Activated CD4-positive, alpha-beta T cell treated with anti-CD3 and anti-CD28 coated beads, Interleukin-2, amount 50 U/mL, for 4 hours (primary cell): ENCODE results near the gene PRKN.

Source experiments
- DNase-seq, 2 experiments: peaks; one replicate each; pipeline ENCODE4 v3.0.0-alpha.2; 2020

PRKN gene

GRCh38 chr6:161418463-161418945, 1309.1 kb downstream of the PRKN start:
- no peak for DNase-seq

- no peak for DNase-seq
Observed at GRCh38 chr6:161417717-161418462, 1309.7 kb downstream of the PRKN start.

DNA sequence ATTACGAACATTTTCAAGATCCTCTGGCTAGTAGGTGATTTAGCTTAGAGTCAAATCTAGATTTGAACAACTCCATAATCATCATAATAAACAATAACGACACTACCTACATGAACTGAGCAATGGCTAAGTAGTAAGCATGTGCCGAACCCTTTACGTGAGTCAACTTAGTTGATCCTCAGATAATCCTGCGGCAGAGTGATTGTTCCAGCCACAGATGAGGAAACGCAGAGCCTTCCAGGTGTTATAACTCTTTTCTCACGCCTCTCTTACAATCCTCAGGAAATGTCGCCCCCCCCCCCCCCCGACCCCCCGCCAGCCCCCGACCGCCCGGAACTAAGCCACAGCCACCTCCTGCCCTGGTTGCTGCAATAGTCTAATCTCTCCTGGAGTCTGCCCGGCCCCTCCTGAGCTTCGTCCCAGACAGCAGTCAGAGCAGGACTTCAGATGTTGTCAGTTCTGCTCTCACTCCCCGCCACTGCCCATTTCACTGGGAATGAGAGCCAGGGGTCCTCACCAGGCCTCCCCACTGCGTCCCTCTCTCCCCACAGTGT, 1312.2 kb downstream of the PRKN start:
- DNase-seq = no peak

DNA sequence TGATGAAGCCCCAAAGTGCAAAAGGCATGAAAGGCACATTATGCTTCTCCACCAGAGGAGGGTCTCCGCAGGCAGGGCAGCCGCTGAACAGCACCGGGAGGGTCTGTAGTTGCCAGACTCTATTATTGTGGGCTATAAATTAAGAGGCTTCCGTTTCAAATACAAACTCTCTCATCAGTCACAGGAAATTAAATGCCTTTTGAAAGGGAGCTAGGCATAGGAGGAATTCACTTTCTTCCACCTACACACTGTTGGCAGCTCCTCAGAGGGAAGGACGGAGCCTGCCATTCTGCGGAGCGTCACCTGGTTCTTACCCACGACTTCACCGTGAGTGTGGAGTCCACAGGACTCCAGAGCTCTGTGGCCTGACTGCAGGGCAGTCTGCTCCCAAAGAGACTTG, 1312.9 kb downstream of the PRKN start:
- no peak for DNase-seq

GRCh38 chr6:161414180-161414579, 1313.4 kb downstream of the PRKN start:
- no peak for DNase-seq

DNA sequence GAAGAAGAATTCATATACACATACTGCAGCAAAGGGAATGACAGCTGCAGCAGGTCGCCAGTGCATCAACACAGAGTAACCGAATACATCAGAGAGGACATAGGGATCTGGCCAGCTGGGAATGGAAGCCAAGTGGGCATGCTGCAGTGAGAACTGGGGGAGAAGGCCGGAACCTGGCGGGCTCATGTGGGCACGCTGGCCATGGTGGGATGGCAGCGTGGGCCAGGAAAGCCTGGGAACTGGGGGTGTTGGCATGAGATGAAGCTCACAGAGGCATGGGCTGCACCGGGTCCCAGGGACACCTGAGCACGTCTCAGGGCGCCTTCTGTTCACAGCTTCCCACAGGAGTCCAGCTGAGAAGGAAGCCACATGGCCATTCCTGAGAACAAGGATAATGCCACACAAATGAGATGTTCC, 1314.2 kb downstream of the PRKN start:
- DNase-seq = no peak

DNA sequence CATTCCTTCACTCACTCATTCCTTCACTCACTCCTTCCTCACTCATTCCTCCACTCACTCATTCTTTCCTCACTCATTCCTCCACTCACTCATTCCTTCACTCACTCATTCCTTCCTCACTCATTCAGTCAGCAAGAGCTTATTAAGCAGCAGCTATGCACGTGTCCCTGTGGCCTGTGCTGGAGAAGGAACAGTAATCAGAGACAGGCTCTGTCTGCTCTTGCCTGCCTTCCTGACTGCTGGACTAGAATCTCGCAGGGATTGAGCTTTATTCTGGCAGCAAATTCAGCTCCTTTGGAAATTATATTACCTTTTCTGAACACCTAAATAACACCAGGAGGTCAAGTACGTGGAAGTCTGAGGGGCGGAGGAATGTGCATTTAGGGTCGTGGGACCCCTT, 1314.8 kb downstream of the PRKN start:
- DNase-seq = no peak

DNA sequence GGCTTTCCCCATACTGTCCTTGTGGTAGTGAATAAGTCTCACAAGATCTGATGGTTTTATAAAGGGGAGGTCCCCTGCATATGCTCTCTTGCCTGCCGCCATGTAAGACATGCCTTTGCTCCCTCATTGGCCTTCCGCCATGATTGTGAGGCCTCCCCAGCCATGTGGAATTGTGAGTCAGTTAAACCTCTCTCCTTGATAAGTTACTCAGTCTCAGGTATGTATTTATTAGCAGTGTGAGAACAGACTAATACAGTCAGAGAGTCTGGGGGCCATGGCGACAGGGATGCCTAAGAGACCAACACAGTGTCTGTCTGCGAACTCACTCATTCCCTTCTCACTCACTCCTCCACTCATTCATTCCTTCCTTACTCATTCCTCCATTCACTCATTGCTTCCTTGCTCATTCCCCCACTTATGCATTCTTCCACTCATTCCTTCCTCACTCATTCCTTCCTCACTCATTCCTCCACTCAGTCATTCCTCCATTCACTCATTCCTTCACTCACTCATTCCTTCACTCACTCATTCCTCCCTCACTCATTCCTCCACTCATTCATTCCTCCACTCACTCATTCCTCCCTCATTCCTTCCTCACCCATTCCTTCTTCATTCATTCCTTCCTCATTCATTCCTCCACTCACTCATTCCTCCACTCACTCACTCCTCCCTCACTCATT, 1316.2 kb downstream of the PRKN start:
- no peak for DNase-seq

DNA sequence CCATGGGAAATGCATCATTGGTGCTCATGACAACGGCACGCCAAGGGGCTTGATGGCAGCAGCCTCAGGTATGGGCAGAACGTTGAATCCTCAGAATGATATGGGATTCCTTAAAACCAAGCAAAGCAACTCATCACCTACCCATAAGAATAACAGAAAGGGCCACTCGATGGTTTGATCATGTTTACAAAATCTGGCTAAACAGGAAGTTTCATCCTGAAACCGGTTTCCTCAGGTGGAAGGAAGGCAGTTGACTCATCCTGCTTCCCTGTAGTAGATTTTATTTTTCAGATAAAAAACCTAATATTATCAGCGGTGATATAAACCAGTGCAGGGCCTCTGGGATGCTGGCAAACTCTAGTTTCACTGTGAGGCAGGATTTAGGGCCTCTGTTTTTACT, 1316.8 kb downstream of the PRKN start:
- no peak for DNase-seq

DNA sequence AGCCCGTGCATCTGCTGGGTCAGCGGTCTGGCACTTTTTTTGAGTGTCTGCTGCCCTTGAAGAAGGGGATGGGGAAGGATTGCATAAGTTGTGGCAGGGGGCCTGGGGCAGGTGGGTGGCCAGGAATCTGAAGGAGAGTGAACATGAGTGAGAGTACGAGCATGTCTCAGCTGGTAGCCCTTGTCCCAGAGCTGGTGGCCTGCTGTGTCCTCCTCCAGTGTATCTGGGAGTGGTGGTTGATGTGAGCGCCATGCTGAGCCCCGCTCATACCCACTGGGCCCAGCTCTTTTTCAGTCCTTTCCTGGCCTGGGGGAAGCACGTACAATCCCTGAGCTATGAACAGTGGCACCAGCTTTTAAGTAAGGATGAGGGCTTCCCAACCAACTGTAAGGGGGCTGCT, 1317.5 kb downstream of the PRKN start:
- DNase-seq = no peak

DNA sequence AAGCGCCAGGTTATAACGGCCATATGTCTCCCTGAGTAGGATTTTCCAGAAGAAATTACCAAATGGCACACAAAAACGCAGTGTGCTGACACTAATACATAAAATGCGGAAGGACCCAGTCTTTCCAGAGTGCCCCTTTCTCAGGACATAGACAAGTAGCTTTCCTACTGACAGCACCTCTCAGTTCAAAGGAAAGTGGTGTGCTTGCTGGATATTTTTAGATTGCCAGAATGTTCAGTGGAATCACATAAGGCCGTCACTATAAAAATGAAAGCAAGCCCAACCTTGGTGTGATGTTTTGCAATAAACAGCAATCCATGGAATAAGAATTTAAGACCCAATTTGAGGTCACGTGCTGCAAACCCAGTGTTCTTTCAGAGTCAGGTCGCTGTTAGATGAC, 1318.2 kb downstream of the PRKN start:
- no peak for DNase-seq

- DNase-seq = no peak
Observed at GRCh38 chr6:161408041-161408440, 1319.5 kb downstream of the PRKN start.

DNA sequence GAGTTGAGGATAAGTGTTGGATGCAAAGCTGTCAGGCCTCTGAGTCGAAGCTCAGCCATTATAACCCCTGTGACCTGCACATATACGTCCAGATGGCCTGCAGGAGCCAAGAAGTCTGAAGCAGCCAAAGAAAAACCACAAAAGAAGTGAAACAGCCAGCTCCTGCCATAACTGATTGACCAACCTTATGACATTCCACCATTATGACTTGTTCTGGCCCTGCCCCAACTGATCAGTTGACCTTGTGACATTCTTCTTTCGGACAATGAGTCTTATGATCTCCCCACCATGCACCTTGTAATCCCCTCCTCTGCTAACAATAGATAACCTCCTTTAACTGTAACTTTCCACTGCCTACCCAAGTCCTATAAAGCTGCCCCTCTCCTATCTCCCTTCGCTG, 1320.0 kb downstream of the PRKN start:
- DNase-seq = no peak

- no peak for DNase-seq
Observed at GRCh38 chr6:161407115-161407514, 1320.5 kb downstream of the PRKN start.

- DNase-seq = no peak
Observed at GRCh38 chr6:161406646-161407045, 1320.9 kb downstream of the PRKN start.

DNA sequence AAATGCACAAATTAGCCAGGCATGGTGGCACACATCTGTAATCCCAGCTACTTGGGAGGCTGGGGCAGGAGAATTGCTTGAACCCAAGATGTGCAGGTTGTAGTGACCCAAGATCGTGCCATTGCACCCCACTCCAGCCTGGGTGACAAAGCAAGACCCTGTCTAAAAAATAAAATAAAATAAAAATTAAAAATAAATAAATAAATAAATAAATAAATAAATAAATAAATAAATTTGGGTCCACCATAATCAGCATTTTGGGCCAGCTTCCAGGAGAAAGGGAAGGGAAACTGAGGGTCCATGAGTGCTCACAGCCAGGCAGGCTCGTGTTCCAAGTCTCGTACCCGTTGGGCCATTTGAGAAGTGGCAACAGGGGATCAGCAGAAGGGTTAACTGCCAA, 1322.1 kb downstream of the PRKN start:
- DNase-seq = no peak

GRCh38 chr6:161403717-161404116, 1323.8 kb downstream of the PRKN start:
- DNase-seq = no peak

DNA sequence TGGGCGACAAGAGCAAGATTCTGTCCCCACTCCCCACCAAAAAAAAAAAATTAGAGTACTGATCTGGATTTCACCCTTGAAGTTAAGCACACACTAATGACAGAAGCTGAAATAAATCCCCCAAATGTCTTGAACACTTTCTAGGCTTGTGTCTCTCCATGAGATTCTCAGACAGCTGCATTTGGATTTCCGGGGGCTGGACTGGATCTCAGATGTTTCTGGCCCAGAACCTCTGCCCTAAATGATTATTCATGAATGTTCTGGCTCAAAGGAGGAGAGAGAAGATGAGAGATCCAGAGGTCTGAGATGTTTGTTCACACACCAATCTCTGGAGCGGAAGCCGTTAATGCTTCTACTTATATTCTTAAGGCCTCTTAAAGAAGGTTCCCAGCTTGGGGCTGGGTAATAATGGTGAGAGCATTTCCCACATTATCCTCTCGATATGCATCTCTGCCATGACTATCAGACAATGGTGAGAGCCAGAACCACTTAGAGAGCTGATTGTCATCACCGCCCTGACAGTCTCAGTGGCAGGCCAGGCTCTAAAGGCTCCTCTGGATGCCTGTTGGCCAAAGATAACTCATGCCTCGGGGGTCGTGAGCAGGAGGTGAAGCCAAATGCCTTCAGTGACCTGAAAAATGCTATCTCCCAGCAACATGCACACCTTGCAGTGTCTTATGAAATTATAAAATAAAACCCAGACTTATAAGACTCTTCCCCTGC, 1325.8 kb downstream of the PRKN start:
- no peak for DNase-seq

GRCh38 chr6:161400671-161401070, 1326.9 kb downstream of the PRKN start:
- DNase-seq = no peak

DNA sequence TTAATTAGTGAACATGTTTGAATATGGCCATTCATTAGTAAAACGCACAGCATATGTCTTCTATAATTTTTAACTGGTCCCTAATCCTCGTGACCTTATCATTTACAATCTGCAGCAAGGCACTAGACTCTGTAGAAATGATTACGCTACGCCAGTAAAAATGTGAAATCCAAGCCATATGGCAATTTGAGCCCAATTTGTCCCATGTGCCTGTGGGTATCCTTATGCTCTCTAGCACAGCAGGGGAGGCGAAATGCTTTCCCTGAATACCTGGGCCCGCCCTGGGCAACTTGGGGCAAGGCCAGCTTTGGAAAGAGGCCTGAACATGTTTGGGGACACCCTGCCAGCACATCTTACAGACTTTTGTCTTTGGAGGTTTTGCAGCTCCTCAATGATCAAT, 1331.0 kb downstream of the PRKN start:
- DNase-seq = no peak

DNA sequence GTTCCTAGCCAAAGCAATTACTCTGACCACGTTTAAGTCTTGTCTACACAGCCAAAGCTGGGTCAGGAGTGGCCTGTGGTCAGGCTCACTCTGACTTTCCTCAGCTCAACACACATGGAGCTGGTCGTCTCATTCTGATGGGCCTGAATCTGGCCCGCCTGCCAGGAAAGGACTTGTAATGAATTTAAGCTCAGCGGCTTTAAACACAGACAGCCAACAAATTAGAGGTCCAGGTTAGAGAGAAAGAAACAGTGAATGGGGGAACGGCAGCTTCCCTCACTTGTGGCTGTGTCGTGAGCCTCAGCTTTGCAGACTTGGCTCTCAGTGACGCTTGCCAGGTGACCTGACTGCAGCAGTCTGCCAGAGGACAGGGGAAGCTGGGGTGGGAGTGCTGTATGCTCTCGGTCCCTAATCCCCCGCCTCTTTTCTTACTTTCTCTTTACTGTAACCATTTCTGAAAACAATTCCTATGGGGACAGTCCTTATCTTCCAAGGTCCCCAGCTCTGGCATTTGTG, 1331.8 kb downstream of the PRKN start:
- DNase-seq = no peak

DNA sequence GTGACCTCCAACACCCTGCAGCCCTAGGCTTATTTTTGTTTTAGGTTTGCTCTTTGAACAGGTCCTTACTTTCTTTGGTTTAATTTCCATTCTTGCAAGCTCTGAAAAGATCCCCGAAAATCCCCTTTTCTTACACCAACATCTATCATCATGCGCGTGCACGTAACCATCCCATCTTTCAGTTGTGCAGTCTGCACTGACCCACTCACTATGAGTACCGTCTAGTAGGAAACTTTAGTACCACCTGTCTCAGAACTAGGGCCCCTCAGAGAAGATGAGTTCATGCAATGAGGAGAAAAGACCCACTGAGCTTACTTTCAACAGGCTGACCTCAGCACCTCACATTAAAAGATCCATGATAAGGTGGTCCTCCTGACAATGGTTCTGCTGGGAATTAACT, 1333.1 kb downstream of the PRKN start:
- DNase-seq = no peak

- peak; percentile 23 to 24 for DNase-seq
Observed at GRCh38 chr6:161393839-161394364, 1333.7 kb downstream of the PRKN start.
